Measurements from ENCODE around the gene PIEZO2.

PIEZO2 gene

DNA sequence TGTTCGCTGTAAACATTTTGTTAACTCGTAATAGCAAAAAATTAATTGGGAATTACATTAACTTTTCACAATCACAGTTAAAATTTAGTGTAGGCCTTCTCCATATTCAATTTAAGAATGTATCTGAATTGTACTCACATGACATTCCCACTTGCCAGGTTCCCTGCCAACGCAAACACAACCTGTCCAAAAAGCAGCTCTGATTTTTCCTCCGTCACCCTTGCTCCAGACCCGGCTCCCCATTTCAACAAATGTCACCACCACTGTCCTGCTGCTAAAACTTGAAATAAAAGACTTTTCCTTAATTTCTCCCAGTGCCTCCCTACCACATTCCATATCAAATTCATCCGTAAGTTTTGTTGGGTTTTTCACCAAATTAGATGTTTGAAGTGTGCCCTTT is 120.3 kb downstream of the PIEZO2 start:
- FAIRE-seq (no peak), DNase-seq (ENCODE audit: insufficient read length, low spot score) (no peak)
- TF ChIP-seq, protein P1, sequence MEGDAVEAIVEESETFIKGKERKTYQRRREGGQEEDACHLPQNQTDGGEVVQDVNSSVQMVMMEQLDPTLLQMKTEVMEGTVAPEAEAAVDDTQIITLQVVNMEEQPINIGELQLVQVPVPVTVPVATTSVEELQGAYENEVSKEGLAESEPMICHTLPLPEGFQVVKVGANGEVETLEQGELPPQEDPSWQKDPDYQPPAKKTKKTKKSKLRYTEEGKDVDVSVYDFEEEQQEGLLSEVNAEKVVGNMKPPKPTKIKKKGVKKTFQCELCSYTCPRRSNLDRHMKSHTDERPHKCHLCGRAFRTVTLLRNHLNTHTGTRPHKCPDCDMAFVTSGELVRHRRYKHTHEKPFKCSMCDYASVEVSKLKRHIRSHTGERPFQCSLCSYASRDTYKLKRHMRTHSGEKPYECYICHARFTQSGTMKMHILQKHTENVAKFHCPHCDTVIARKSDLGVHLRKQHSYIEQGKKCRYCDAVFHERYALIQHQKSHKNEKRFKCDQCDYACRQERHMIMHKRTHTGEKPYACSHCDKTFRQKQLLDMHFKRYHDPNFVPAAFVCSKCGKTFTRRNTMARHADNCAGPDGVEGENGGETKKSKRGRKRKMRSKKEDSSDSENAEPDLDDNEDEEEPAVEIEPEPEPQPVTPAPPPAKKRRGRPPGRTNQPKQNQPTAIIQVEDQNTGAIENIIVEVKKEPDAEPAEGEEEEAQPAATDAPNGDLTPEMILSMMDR (IDR thresholded peaks at IDR 0.05; ENCODE audit: insufficient read depth, missing control alignments), result no peak

DNA sequence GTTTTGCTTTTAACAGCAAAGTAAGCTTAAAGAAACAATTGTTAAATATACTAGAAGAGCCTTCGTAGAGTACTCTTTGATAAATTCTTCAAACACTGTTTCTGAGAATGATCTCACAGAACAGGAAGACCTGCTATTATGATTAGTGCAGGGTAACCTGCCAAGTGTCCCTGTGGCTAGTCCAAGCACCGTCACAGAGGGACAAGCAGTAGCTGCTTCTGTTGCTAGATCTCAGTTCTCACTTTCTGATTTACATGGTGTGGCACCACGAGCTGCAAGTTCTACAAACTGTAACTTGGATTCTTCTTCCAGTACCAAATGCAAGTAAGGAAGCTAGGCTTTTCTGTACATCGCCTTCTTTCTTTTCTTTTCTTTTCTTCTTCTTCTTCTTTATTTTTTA is 121.5 kb downstream of the PIEZO2 start:
- DNase-seq (ENCODE audit: insufficient read length, low spot score) (no peak), FAIRE-seq (no peak)
- TF ChIP-seq, protein P1 (IDR thresholded peaks at IDR 0.05; ENCODE audit: insufficient read depth, missing control alignments), result no peak

DNA sequence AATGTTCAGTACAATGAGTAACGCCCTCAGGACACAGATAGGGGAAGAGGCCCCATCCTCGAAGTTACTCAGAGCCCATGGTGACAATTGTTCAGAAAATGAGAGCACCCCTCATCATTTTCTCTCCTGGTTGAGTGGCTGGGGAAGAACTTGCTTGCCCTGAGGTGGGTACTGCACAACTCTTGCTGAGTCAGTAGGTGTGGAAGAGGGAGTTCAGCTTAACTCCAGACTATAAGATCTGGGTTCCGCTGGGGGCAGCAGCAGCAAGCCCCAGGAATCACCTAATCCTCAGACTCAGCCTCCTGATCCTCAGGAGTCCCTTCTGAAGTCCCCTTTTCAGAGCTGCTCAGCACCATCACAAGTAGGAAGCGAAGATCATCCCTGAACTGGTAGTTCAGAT is 123.7 kb downstream of the PIEZO2 start:
- no peak for FAIRE-seq

DNA sequence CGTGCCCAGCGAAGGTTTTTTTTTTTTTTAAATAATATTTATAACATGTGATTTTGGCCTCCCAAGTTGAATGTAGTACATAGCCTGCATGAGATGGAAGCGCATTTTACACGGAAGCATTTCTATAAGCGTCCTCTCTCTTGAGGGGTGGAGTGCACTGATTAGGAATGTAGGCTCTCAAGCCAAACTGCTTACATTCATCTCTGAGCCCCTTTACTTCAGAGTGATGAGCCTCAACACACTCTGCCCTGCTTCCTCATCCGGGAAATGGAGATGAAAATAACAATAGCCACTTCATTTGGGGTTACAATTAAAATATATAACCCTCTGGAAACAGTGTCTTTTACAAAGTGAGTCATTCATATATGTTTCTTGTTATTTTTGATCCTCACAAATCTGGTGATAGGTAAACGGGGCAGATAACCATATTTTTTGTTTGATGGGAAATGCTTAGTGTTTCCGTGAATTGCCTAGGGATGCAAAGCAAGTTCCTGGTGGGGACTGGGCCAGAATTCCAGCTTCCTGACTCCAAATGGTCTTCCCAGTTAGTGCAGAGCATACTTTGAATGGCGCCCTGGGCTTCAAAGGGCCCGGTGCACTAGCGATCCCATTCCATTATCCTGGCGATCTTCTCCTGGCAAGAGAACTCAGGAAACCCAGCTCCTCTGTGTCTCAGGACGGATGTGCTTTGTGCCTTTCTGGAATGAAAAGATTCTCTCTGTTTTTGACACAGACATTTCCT is 124.3 kb downstream of the PIEZO2 start:
- DNase-seq (ENCODE audit: insufficient read length, low spot score), result no peak
- TF ChIP-seq, protein P1 (IDR thresholded peaks at IDR 0.05; ENCODE audit: insufficient read depth, missing control alignments), result no peak
- no peak for FAIRE-seq

More for the DNA sequence above, 123.7 kb downstream of the PIEZO2 start:
- DNase-seq (ENCODE audit: insufficient read length, low spot score), result no peak
- TF ChIP-seq, protein P1 (IDR thresholded peaks at IDR 0.05; ENCODE audit: insufficient read depth, missing control alignments), result no peak

DNA sequence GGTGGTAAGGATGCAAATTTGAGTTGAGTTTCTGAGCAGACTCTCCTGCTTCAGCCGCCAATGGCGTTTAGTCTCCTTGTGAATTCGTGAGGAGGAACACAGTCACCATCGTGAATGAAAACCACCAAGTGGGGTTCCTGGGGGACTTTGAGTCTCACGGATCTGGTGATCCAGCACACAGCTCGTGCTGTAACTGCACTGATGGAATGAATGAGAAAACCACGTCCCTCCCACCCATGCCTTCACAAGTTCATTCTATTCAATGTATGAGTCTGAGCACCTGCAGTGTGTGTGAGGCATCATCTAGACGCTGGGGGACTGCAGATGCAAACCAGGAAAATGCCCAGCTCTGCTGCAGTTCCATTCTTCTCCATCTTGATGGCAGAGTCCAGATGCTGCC is 127.9 kb downstream of the PIEZO2 start:
- DNase-seq (ENCODE audit: insufficient read length, low spot score), result no peak
- TF ChIP-seq, protein P1 (IDR thresholded peaks at IDR 0.05; ENCODE audit: insufficient read depth, missing control alignments), result no peak
- no peak for FAIRE-seq

DNA sequence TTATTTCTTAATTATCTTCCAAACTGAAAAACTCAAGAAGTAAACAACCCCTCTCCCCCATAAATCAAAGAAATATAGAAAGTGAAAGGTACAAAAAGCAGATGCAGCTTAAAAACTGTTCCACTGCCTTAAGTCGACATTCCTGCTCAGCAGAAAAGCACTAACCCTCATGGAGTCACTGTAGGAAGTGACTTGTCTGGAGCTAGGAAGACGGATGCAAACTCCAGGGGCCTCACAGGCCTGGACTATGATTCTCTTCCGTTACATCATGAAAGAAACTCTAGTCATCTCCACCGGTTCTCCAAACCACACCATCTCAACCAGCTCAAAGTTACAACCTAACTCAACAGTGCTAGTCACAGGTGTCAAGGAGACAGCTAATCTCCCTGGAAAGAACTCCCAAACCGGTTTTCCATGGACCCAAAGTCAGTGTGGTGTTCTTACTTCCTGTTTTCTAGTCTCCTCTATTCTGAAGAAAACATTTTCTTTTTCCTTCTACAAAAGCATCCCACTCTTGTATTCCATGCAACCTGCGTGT is 128.4 kb downstream of the PIEZO2 start:
- TF ChIP-seq, protein P1 (IDR thresholded peaks at IDR 0.05; ENCODE audit: insufficient read depth, missing control alignments), result no peak
- DNase-seq (ENCODE audit: insufficient read length, low spot score) (no peak), FAIRE-seq (no peak)

DNA sequence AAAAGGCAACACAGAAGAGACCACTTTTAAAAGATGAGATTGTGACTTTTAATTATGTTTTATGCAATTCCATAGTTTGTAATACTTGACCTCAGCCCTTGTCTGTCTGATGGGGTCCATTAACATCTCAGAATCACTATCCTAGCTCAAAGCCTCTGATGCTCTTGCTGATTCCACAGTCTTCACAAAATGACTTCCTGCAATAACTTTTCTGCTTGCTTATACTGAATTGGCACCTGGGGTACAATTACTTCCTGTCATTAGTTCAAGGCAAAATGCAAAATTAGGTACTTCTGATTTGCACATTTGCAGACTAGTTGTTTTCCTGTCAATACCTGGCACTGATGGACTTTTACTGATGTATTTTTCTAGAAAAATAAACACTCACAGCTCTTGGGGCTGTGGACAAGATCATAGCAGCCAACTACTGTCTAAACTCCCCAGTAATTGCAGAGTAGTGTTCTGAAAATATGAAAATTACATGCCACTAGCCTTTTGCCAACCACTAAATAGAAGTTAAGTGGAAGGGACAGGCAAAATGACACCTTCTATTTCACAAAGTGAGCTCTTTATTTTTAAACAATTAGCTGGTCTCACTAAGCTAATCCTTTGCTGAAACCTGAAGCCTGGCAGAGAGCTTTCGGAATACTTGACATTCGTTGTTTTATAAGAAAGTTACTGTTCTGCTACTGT is 129.1 kb downstream of the PIEZO2 start:
- no peak for DNase-seq (ENCODE audit: insufficient read length, low spot score)

More for the DNA sequence above, 129.1 kb downstream of the PIEZO2 start:
- TF ChIP-seq, protein P1 (IDR thresholded peaks at IDR 0.05; ENCODE audit: insufficient read depth, missing control alignments), result no peak
- FAIRE-seq, result no peak

Data from D721Med (cell line).